GM19397 (cell line): ENCODE measurements around the gene OR6Q1.
"Not testable (repeated sequence)": the region's sequence is repeated elsewhere in the genome, so short reads cannot be mapped to it uniquely, and the experiment has no call there.

Experiments used
- ATAC-seq: cut with Tn5 transposase; IDR thresholded peaks from one replicate; pipeline ENCODE4 v1.9.1; 2021; ENCODE audit warnings: mild to moderate bottlenecking, moderate library complexity; ENCODE audit not compliant: unreplicated experiment

OR6Q1 gene

GRCh38 chr11:58030653-58031052 lies at the start of gene OR6Q1:
Gene OR6Q1 (plus strand): TSS chr11:58030953. CDS start chr11:58030953, 0 bp downstream.
- no peak for ATAC-seq

- ATAC-seq: no peak
Measured at GRCh38 chr11:57981536-57981935, 49.2 kb upstream of the OR6Q1 start.

- no peak for ATAC-seq
Measured at GRCh38 chr11:57982776-57983175, 48.0 kb upstream of the OR6Q1 start.

- ATAC-seq: no peak
Measured at GRCh38 chr11:57983191-57983590, 47.6 kb upstream of the OR6Q1 start.

GRCh38 chr11:57999523-57999922 lies 31.2 kb upstream of the OR6Q1 start:
- ATAC-seq: not testable (repeated sequence)

DNA sequence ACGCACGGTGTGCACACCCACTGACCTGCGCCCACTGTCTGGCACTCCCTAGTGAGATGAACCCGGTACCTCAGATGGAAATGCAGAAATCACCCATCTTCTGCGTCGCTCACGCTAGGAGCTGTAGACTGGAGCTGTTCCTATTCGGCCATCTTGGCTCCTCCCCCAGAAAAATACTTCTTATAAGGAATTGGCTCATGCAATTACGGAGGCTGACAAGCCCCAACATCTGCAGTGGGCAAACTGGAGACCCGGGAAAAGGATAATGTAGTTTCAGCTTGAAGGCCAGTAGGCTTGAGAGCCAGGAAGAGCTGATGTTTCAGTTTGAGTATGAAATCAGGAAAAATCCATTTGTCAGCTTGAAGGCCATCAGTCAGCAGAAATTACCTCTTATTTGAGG lies 30.7 kb upstream of the OR6Q1 start:
- ATAC-seq: not testable (repeated sequence)

DNA sequence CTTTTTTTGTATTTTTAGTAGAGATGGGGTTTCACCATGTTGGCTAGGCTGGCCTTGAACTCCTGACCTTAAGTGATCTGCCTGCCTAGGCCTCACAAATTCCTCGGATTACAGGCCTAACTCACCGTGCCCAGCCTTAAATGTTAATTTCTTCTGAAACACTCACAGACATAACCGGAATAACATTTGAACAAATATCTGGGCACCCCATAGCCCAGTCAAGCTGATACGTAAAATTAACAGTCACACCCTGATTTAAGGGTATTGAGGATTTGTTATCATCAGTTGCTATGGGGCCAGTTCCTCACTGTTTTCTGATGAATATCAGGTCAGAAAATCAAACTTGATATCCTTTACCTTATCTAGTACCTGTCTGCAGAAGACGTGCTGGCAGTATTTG lies 30.1 kb upstream of the OR6Q1 start:
- no peak for ATAC-seq

GRCh38 chr11:58003036-58003435 lies 27.7 kb upstream of the OR6Q1 start:
- no peak for ATAC-seq

- no peak for ATAC-seq
Measured at GRCh38 chr11:58003591-58003990, 27.2 kb upstream of the OR6Q1 start.

DNA sequence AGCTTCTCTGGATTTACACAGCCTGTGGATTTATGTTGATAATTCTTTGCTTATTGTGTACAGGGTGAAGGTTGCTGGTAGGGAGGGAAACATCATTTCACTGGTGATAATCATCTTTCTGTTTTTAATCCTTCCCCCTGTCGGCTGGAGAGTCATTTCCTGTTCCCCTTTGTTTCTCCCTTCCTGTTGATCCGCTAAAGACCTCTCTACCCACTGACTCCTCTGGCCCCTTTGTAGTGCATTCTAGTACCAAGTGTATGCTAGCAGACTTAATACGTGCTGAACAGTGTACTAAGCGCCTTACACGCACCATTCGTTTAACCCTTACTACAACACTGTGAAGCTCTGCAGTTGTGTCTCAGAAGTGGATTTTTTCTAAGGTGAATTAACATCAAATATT lies 26.1 kb upstream of the OR6Q1 start:
- ATAC-seq: no peak

GRCh38 chr11:58006940-58007339 lies 23.8 kb upstream of the OR6Q1 start:
- ATAC-seq: no peak

GRCh38 chr11:58011771-58012170 lies 19.0 kb upstream of the OR6Q1 start:
- no peak for ATAC-seq

GRCh38 chr11:58023435-58023931 lies 7.3 kb upstream of the OR6Q1 start, which contains the start of gene OR9Q1:
Gene OR9Q1 (plus strand): TSS chr11:58023881. CDS start chr11:58179445, 155,564 bp downstream.
- ATAC-seq: no peak

DNA sequence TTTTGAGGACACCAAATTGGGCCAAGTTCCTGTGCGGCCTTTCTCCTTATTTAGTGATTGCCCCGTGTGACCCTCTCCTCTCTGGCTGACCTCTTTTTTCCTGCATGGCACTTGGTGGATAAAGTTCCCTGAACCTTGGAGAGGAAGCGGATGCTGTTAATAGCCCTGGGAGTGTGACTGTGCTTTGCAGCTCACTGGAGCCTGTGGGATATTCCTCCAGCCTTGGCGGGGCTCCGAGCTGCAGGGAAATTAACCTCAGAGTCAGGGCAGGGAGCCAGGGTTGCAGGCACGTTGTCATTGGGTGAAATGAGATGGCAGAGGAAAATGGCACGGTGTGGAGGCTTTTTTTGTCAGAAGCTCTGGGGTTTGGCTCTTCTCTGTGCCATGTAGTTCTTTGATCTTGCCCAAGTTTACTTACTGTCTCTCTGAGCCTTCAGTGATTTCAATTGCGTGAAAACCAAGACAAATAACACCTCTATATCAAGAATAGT lies 6.1 kb upstream of the OR6Q1 start:
- no peak for ATAC-seq

DNA sequence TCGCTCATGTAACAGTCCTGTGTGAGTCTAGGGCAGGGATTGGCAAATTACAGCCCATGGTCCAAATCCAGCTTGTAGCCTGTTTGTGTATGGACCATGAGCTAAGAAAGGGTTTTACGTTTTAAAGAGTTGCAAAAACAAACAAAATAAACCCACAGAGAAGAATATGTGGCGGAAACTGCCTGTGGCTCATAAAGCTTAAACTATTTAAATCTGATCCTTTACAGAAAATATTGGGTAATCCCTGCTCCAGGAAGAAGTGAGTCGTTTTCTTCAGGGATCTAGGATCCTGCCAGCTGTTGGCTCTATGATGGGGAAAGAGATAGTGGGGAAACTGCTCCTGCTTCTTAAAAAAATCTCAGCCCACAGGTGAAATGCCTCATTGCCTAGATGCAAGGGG lies 3.4 kb upstream of the OR6Q1 start:
- ATAC-seq: no peak

- no peak for ATAC-seq
Measured at GRCh38 chr11:58028687-58029411, 1.9 kb upstream of the OR6Q1 start.

DNA sequence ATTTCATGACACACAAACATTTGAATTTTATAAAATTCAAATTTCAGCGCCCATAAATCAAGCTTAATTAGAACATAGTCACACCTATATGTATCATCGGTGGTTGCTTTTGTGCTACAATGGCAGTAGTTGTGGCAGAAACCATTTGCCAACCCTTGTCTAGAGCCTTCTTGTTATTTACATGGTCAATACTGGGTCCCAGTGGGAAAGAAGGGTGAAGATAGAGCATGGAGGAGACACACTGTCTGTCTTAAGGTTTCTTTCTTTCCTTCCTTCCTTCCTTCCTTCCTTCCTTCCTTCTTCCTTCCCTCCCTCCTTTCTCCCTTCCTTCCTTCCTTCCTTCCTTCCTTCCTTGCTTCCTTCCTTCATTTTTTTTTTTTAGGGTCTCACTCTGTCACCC lies 3.7 kb downstream of the OR6Q1 start:
- no peak for ATAC-seq

- no peak for ATAC-seq
Measured at GRCh38 chr11:58039589-58039988, 8.8 kb downstream of the OR6Q1 start.

DNA sequence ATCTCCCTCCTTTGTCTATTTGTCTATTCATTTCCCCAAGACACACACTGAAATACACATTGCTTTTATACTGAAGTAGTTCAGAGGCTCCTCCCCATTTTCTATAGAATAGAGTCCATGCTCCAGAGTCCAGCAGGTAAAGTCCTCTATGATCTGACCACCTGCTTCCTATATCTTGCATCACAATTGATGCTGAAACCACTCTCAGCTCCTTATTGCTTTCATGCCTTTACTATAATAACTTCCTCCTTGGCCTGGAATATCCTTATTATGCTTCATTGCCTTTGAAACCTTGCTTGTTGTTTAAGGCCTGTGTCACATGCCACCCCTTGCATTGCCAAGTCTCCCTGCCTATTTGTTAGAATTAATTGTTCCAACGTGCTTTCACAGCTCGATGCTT lies 12.6 kb downstream of the OR6Q1 start:
- ATAC-seq: no peak

GRCh38 chr11:58046231-58046630 lies 15.5 kb downstream of the OR6Q1 start:
- no peak for ATAC-seq

DNA sequence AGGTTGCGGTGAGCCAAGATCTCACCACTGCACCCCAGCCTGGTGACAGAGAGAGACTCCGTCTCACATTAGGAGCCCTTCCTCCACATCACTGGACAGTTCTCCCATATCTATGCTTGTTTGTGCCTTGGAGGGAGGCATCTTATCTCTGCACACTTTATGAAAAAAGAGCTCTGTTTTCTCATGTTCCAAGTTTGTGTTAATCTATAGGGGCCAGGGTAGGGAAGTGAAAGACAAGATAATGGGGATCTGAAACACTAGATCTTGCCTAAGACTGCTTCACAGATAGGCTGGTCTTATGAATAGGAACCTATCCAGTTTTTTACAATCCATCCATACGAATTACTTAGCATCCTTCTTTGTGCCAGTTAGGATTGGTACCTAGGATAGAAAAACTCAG lies 17.1 kb downstream of the OR6Q1 start:
- ATAC-seq: no peak

- ATAC-seq: no peak
Measured at GRCh38 chr11:58055806-58056401, 25.2 kb downstream of the OR6Q1 start.
